Stimulated activated effector memory CD8-positive, alpha-beta T cell treated with anti-CD3 and anti-CD28 coated beads, Interleukin-12 subunit alpha, Interleukin-12 subunit beta, amount 100 ng/mL, for 72 hours (primary cell): Measurements from ENCODE around the gene DLG3.

Experiments used
- ATAC-seq: fragments of 150-1000 bp; cut with Tn5 transposase; 2 replicates; pipeline ENCODE4 v1.10.0; 2021
- DNase-seq, 2 donors: peaks; one replicate each; pipeline ENCODE4 v3.0.0; 2021 to 2022; ENCODE audit warnings: low spot score in 2 of 2
- H3K27ac Mint-ChIP-seq: one replicate; pipeline ENCODE4 v1.8.0; 2022; ENCODE audit warnings: mild to moderate bottlenecking, mixed read lengths
- H3K36me3 Mint-ChIP-seq: one replicate; pipeline ENCODE4 v1.8.0; 2022; ENCODE audit warnings: mild to moderate bottlenecking, mixed read lengths
- H3K4me1 Mint-ChIP-seq: one replicate; pipeline ENCODE4 v1.8.0; 2022; ENCODE audit warnings: mixed read lengths
- H3K4me3 Mint-ChIP-seq: one replicate; pipeline ENCODE4 v1.8.0; 2022; ENCODE audit warnings: mild to moderate bottlenecking, mixed read lengths
- H3K9me3 Mint-ChIP-seq: one replicate; pipeline ENCODE4 v1.8.0; 2022; ENCODE audit warnings: mixed read lengths

Gene DLG3

GRCh38 chrX:70478526-70479245, 34.1 kb downstream of the DLG3 start:
- peaks cover 27% of the 10 kb centered on the region for H3K36me3 Mint-ChIP-seq

GRCh38 chrX:70479247-70479921, 34.7 kb downstream of the DLG3 start:
- no peak for ATAC-seq
- Mint-ChIP-seq H3K36me3 (peaks cover 27% of the 10 kb centered on the region), H3K9me3 (no peaks in the 10 kb centered on the region), H3K27ac (no peak overlapping the region), H3K4me1 (no peaks in the 10 kb centered on the region), H3K4me3 (no peak overlapping the region)
- no peak for DNase-seq

More at GRCh38 chrX:70478526-70479245, 34.1 kb downstream of the DLG3 start:
- ATAC-seq = no peak
- no peaks in the 10 kb centered on the region for H3K4me1 Mint-ChIP-seq
- no peak for DNase-seq
- H3K9me3 Mint-ChIP-seq = no peaks in the 10 kb centered on the region
- no peak overlapping the region for H3K4me3 Mint-ChIP-seq
- H3K27ac Mint-ChIP-seq = no peak overlapping the region

- ATAC-seq = no peak
Measured at GRCh38 chrX:70479922-70480659, 35.5 kb downstream of the DLG3 start.

GRCh38 chrX:70480660-70481018, 36.0 kb downstream of the DLG3 start:
- Mint-ChIP-seq H3K36me3 (peaks cover 27% of the 10 kb centered on the region), H3K27ac (no peak overlapping the region)

More at GRCh38 chrX:70479922-70480659, 35.5 kb downstream of the DLG3 start:
- no peak overlapping the region for H3K4me3 Mint-ChIP-seq
- no peak overlapping the region for H3K27ac Mint-ChIP-seq
- DNase-seq = no peak
- H3K4me1 Mint-ChIP-seq = no peaks in the 10 kb centered on the region
- no peaks in the 10 kb centered on the region for H3K9me3 Mint-ChIP-seq
- H3K36me3 Mint-ChIP-seq = peaks cover 27% of the 10 kb centered on the region

GRCh38 chrX:70481471-70482270, 37.0 kb downstream of the DLG3 start:
- Mint-ChIP-seq H3K36me3 (peaks cover 32% of the 10 kb centered on the region), H3K4me3 (no peak overlapping the region), H3K4me1 (no peaks in the 10 kb centered on the region), H3K27ac (no peak overlapping the region), H3K9me3 (no peaks in the 10 kb centered on the region)
- no peak for DNase-seq
- no peak for ATAC-seq

More at GRCh38 chrX:70480660-70481018, 36.0 kb downstream of the DLG3 start:
- H3K4me3 Mint-ChIP-seq = no peak overlapping the region
- DNase-seq = no peak
- ATAC-seq = no peak
- no peaks in the 10 kb centered on the region for H3K4me1 Mint-ChIP-seq
- H3K9me3 Mint-ChIP-seq = no peaks in the 10 kb centered on the region

- H3K4me1 Mint-ChIP-seq = no peaks in the 10 kb centered on the region
- DNase-seq (no peak), ATAC-seq (no peak)
- H3K9me3 Mint-ChIP-seq = no peaks in the 10 kb centered on the region
- no peak overlapping the region for H3K4me3 Mint-ChIP-seq
- H3K36me3 Mint-ChIP-seq = peaks cover 34% of the 10 kb centered on the region
- no peak overlapping the region for H3K27ac Mint-ChIP-seq
Measured at GRCh38 chrX:70482300-70482699, 37.7 kb downstream of the DLG3 start.

GRCh38 chrX:70485466-70485865, 40.8 kb downstream of the DLG3 start:
- Mint-ChIP-seq H3K9me3 (no peaks in the 10 kb centered on the region), H3K27ac (no peak overlapping the region), H3K36me3 (peaks cover 55% of the 10 kb centered on the region), H3K4me1 (no peaks in the 10 kb centered on the region), H3K4me3 (no peak overlapping the region)
- ATAC-seq = no peak
- no peak for DNase-seq

- no peak for DNase-seq
- H3K4me3 Mint-ChIP-seq = no peak overlapping the region
- no peaks in the 10 kb centered on the region for H3K4me1 Mint-ChIP-seq
- no peak for ATAC-seq
- H3K9me3 Mint-ChIP-seq = no peaks in the 10 kb centered on the region
- H3K36me3 Mint-ChIP-seq = peaks cover 52% of the 10 kb centered on the region
- H3K27ac Mint-ChIP-seq = no peak overlapping the region
Measured at GRCh38 chrX:70488856-70489255, 44.2 kb downstream of the DLG3 start.

- Mint-ChIP-seq H3K4me3 (no peak overlapping the region), H3K9me3 (no peaks in the 10 kb centered on the region), H3K27ac (no peak overlapping the region), H3K36me3 (peaks cover 53% of the 10 kb centered on the region), H3K4me1 (no peaks in the 10 kb centered on the region)
- DNase-seq (no peak), ATAC-seq (peak; percentile 69)
Measured at GRCh38 chrX:70494441-70494840, 49.8 kb downstream of the DLG3 start.

GRCh38 chrX:70496491-70496890, 51.9 kb downstream of the DLG3 start:
- Mint-ChIP-seq H3K27ac (peak overlapping the region; percentile 54), H3K4me1 (no peaks in the 10 kb centered on the region), H3K9me3 (no peaks in the 10 kb centered on the region), H3K36me3 (peaks cover 52% of the 10 kb centered on the region), H3K4me3 (no peak overlapping the region)
- DNase-seq = no peak
- no peak for ATAC-seq

- H3K36me3 Mint-ChIP-seq = peaks cover 50% of the 10 kb centered on the region
- DNase-seq = no peak
- H3K9me3 Mint-ChIP-seq = no peaks in the 10 kb centered on the region
- no peak for ATAC-seq
- no peaks in the 10 kb centered on the region for H3K4me1 Mint-ChIP-seq
- no peak overlapping the region for H3K4me3 Mint-ChIP-seq
- peak overlapping the region; percentile 54 for H3K27ac Mint-ChIP-seq
Measured at GRCh38 chrX:70497026-70497425, 52.4 kb downstream of the DLG3 start.

GRCh38 chrX:70498129-70498528, 53.5 kb downstream of the DLG3 start:
- H3K9me3 Mint-ChIP-seq = no peaks in the 10 kb centered on the region
- no peak overlapping the region for H3K4me3 Mint-ChIP-seq
- H3K36me3 Mint-ChIP-seq = peaks cover 44% of the 10 kb centered on the region
- no peaks in the 10 kb centered on the region for H3K4me1 Mint-ChIP-seq
- ATAC-seq (no peak), DNase-seq (no peak)
- H3K27ac Mint-ChIP-seq = peak overlapping the region; percentile 23

GRCh38 chrX:70500826-70501225, 56.2 kb downstream of the DLG3 start:
- Mint-ChIP-seq H3K4me3 (no peak overlapping the region), H3K27ac (no peak overlapping the region), H3K36me3 (peaks cover 33% of the 10 kb centered on the region), H3K4me1 (peaks cover 19% of the 10 kb centered on the region), H3K9me3 (no peaks in the 10 kb centered on the region)
- DNase-seq (no peak), ATAC-seq (no peak)

GRCh38 chrX:70504772-70505450, 60.3 kb downstream of the DLG3 start:
- H3K4me3 Mint-ChIP-seq = peak overlapping the region; percentile 28
- ATAC-seq = peak; percentile 90
- H3K9me3 Mint-ChIP-seq = no peaks in the 10 kb centered on the region
- H3K36me3 Mint-ChIP-seq = peaks cover 20% of the 10 kb centered on the region
- H3K27ac Mint-ChIP-seq = peak overlapping the region; percentile 76
- peaks cover 54% of the 10 kb centered on the region for H3K4me1 Mint-ChIP-seq
- peak; percentile 5 to 52 for DNase-seq
